GM10248 (cell line): ENCODE measurements around the gene FBLN1.

Experiments used
- CTCF ChIA-PET: fragments of 300-600 bp; sonication (Branson Sonifier 250); formaldehyde crosslinking; extraction: SDS; loops from one replicate; lab custom pipeline; 2021; ENCODE audit warnings: antibody characterized with exemption; lab: Yijun Ruan, JAX
- POLR2A ChIA-PET: fragments of 350-650 bp; sonication (Branson Sonifier 250); formaldehyde crosslinking; extraction: SDS; loops from one replicate; lab custom pipeline; 2020; ENCODE audit warnings: antibody characterized with exemption; lab: Yijun Ruan, JAX
- DNase-seq: peaks from one replicate; pipeline ENCODE4 v3.0.0; 2012; ENCODE audit errors: extremely low spot score
- TF ChIP-seq, protein P1 (sequence below): IDR thresholded peaks from 2 replicates; pipeline ENCODE4 v1.5.1; 2012; ENCODE audit warnings: mild to moderate bottlenecking, low read depth; ENCODE audit errors: extremely low read depth, missing control alignments, control extremely low read depth

The FBLN1 gene

GRCh38 chr22:45628515-45628914 lies 125.8 kb downstream of the FBLN1 start:
- DNase-seq = no peak
- TF ChIP-seq, protein P1, sequence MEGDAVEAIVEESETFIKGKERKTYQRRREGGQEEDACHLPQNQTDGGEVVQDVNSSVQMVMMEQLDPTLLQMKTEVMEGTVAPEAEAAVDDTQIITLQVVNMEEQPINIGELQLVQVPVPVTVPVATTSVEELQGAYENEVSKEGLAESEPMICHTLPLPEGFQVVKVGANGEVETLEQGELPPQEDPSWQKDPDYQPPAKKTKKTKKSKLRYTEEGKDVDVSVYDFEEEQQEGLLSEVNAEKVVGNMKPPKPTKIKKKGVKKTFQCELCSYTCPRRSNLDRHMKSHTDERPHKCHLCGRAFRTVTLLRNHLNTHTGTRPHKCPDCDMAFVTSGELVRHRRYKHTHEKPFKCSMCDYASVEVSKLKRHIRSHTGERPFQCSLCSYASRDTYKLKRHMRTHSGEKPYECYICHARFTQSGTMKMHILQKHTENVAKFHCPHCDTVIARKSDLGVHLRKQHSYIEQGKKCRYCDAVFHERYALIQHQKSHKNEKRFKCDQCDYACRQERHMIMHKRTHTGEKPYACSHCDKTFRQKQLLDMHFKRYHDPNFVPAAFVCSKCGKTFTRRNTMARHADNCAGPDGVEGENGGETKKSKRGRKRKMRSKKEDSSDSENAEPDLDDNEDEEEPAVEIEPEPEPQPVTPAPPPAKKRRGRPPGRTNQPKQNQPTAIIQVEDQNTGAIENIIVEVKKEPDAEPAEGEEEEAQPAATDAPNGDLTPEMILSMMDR = no peak
- CTCF ChIA-PET = interaction anchor here (1.2 to 3.2 kb wide), 4 partner anchors 17 to 378 kb away, joined by 3 to 9 read pairs (median 9); no protein-coding TSS in a partner anchor
- POLR2A ChIA-PET = interaction anchor here (0.5 kb wide), 1 partner anchor 14 kb away, joined by 3 read pairs; no protein-coding TSS in a partner anchor

DNA sequence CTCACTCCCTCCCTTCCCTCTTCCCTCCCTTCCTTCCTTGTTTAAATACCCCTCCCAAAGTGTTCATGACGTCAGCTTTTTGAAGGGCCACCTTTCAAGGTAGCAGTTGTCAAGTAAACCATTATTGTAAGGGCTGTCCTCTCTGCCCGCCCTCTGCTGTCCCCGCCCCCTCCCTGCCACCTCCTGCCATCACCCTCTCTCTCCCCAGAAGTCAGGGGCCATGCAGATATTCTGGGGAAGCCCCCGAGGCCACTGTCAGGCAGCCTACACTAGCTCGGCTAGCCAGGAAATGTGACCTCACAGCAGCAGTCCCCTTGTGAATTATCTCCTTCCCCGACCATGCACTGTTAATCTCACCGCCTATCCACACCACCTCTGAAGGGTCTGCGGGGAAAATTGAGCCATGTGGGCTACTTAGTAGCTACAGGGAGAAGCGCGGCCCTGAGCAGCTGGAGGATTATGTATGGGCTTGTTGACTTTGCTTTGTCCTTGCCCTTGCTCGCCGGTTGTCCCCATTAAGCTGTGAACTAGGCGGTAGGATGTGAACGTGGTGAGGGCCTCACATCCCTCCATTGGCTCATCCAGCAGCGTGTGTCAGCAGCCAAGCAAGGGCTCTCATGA lies 126.9 kb downstream of the FBLN1 start:
- DNase-seq = no peak
- ChIA-PET CTCF (interaction anchor here (2.0 to 3.2 kb wide), 3 partner anchors 15 to 234 kb away, joined by 9 read pairs; no protein-coding TSS in a partner anchor), POLR2A (no interaction called here)
- TF ChIP-seq, protein P1 = no peak

- ChIA-PET POLR2A (no interaction called here), CTCF (interaction anchor here (2.0 to 3.2 kb wide), 3 partner anchors 15 to 233 kb away, joined by 9 read pairs; no protein-coding TSS in a partner anchor)
- no peak for DNase-seq
- TF ChIP-seq, protein P1 = no peak
These were observed 127.8 kb downstream of the FBLN1 start for GRCh38 chr22:45630436-45630835.

DNA sequence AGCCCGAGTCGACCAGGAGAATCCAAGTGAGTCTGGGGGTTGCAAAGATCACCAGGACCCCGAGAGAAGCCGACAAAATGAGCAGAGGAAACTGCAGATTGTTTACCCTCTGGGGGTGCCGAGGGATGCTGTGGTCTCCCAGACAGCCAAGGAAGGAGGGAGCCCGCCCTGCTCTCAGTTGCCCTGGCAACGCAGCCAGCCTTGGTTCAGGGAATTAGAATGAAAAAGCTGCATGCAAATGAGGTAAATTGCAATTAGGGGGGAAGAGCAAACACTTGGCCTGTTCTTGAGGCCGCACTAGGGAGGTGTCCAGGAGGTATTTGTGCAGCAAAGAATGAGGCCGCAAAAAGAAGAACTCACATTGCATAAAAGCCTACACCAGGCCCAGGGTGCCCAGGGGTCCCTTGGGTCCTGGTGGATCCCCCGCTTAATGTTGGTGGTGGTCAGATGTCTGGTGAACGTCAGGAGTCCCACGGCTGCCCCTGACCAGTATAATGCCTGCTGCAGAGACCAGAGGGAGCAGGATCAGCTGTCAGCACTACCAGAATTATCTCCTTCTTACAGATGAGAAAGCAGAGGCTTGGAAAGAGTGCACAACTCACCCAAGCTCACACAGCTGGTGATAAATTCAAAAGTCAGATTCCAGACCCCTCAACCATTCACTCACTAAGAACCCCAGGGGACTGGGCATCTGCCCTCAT lies 128.6 kb downstream of the FBLN1 start:
- DNase-seq = no peak
- TF ChIP-seq, protein P1 = no peak
- ChIA-PET POLR2A (no interaction called here), CTCF (interaction anchor here (3.2 kb wide), 1 partner anchor 14 kb away, joined by 9 read pairs; no protein-coding TSS in a partner anchor)

GRCh38 chr22:45631841-45632238 lies 129.2 kb downstream of the FBLN1 start:
- POLR2A ChIA-PET = no interaction called here
- CTCF ChIA-PET = no interaction called here
- no peak for DNase-seq
- TF ChIP-seq, protein P1 = no peak

DNA sequence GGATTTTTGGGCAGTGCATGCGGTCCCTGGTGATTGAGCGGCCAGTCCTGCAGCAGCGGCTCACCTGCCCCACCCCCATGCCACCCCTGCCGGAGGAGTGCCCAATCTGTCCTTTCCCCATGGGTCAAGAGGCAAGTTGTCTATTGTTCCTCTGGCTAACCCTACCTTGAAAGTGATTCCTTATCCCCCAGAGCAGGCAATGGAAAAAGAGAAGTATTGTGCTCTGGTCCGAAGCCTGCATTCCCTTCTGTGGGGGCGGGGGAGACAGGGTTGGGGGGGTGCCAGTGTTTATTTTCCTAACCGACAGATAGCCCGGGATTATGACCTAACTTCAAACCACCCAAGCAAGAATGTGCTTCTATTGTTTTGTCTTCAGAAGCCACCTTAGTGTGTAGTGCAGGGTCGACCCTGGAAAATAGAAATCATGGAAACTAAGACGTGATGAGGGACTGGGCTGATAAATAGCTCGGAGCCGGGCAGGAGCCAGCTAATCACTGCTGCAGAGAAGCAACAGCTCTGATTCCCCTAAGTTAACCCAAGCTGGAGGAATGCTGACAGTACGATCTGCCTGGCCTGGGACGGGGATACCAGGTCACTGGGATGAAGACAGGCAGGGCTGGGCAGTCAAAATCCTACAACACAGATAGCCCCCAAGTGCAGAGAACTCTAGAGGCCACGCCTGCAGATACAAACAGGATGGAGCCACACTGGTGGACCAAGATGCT lies 130.3 kb downstream of the FBLN1 start:
- TF ChIP-seq, protein P1 = no peak
- POLR2A ChIA-PET = no interaction called here

More for the DNA sequence above, 130.3 kb downstream of the FBLN1 start:
- CTCF ChIA-PET = interaction anchor here (1.7 kb wide), 1 partner anchor 12 kb away, joined by 5 read pairs; no protein-coding TSS in a partner anchor
- no peak for DNase-seq
